GM10248 (cell line): Measurements from ENCODE around the gene PPP1R13L.

Source experiments
- CTCF ChIA-PET: fragments of 300-600 bp; sonication (Branson Sonifier 250); formaldehyde crosslinking; extraction: SDS; loops from one replicate; lab custom pipeline; 2021; ENCODE audit warnings: antibody characterized with exemption; lab: Yijun Ruan, JAX
- POLR2A ChIA-PET: fragments of 350-650 bp; sonication (Branson Sonifier 250); formaldehyde crosslinking; extraction: SDS; loops from one replicate; lab custom pipeline; 2020; ENCODE audit warnings: antibody characterized with exemption; lab: Yijun Ruan, JAX
- DNase-seq: peaks from one replicate; pipeline ENCODE4 v3.0.0; 2012; ENCODE audit errors: extremely low spot score
- CTCF ChIP-seq: IDR thresholded peaks from 2 replicates; pipeline ENCODE4 v1.5.1; 2012; ENCODE audit warnings: mild to moderate bottlenecking, low read depth; ENCODE audit errors: extremely low read depth, missing control alignments, control extremely low read depth

Gene PPP1R13L

GRCh38 chr19:45423589-45424190, 18.8 kb upstream of the PPP1R13L start, which contains the start of gene ERCC1:
Gene ERCC1 (minus strand): TSS chr19:45423917. CDS start chr19:45423374, 543 bp downstream.
- peak; percentile 98 for DNase-seq
- POLR2A ChIA-PET: no interaction called here
- no peak for TF ChIP-seq CTCF
- CTCF ChIA-PET: interaction anchor here (0.7 to 2.2 kb wide), 4 partner anchors 16 to 62 kb away, joined by 3 to 14 read pairs (median 11); no protein-coding TSS in a partner anchor

- CTCF ChIA-PET: no interaction called here
- DNase-seq: no peak
- POLR2A ChIA-PET: no interaction called here
- no peak for TF ChIP-seq CTCF
Observed at GRCh38 chr19:45423033-45423588, 18.2 kb upstream of the PPP1R13L start.

- ChIA-PET CTCF (interaction anchor here (2.4 to 3.1 kb wide), 2 partner anchors 17 to 63 kb away, joined by 14 to 20 read pairs; no protein-coding TSS in a partner anchor), POLR2A (interaction anchor here (1.5 kb wide), 1 partner anchor 46 kb away, joined by 6 read pairs; the partner anchor contains the start of gene FOSB)
- no peak for TF ChIP-seq CTCF
- DNase-seq: no peak
Observed at GRCh38 chr19:45421947-45422498, 17.2 kb upstream of the PPP1R13L start.

GRCh38 chr19:45420871-45421270, 16.0 kb upstream of the PPP1R13L start:
- ChIA-PET CTCF (interaction anchor here (1.4 to 3.1 kb wide), 3 partner anchors 19 to 65 kb away, joined by 8 to 20 read pairs (median 14); no protein-coding TSS in a partner anchor), POLR2A (interaction anchor here (1.5 kb wide), 1 partner anchor 47 kb away, joined by 6 read pairs; the partner anchor contains the start of gene FOSB)
- no peak for DNase-seq
- no peak for TF ChIP-seq CTCF

- ChIA-PET CTCF (interaction anchor here (1.4 to 3.1 kb wide), 3 partner anchors 19 to 65 kb away, joined by 8 to 20 read pairs (median 14); no protein-coding TSS in a partner anchor), POLR2A (no interaction called here)
- DNase-seq: no peak
- no peak for TF ChIP-seq CTCF
Observed at GRCh38 chr19:45420356-45420755, 15.5 kb upstream of the PPP1R13L start.

- no peak for DNase-seq
- ChIA-PET POLR2A (no interaction called here), CTCF (interaction anchor here (1.4 to 3.1 kb wide), 3 partner anchors 20 to 66 kb away, joined by 8 to 20 read pairs (median 14); no protein-coding TSS in a partner anchor)
- TF ChIP-seq CTCF: no peak
Observed at GRCh38 chr19:45419895-45420294, 15.0 kb upstream of the PPP1R13L start.
